Gastrocnemius medialis (tissue), 4 donors: ENCODE results near the gene FEN1.

ENCODE experiments used
- CTCF ChIP-seq, 5 experiments: fragments of 450-650 bp in 3 of 5; fragments of 200-600 bp in 2 of 5; sonication (generic) in 2 of 5; IDR thresholded peaks in 4 of 5; conservative IDR thresholded peaks in 1 of 5; 1 replicate in 4 of 5; 2 replicates in 1 of 5; pipeline ENCODE4 v1.5.1; 2016 to 2019; ENCODE audit warnings: antibody characterized with exemption in 5 of 5, mild to moderate bottlenecking in 3 of 5, moderate library complexity in 3 of 5
- POLR2A ChIP-seq, 2 donors: fragments of 450-650 bp; IDR thresholded peaks; one replicate each; pipeline ENCODE4 v1.6.1; 2017; ENCODE audit warnings: antibody characterized with exemption in 2 of 2, mild to moderate bottlenecking in 2 of 2, moderate library complexity in 2 of 2

GRCh38 chr11:61785837-61786402, 6.8 kb upstream of the FEN1 start:
- TF ChIP-seq CTCF (IDR thresholded peaks at IDR 0.05 in 4 of 5, conservative IDR thresholded peaks at IDR 0.05 in 1 of 5) (no peak), POLR2A (IDR thresholded peaks at IDR 0.05) (no peak)
